ENCODE results near the gene PLEKHO2. TPM values are rescaled to one million over a fixed set of nuclear protein-coding genes. Genes with fewer than 3 reads are reported as not detected.

The PLEKHO2 gene
- total RNA-seq, 4 donors from 2014 or later: 41.5 to 103 (median 51.2) TPM

DNA sequence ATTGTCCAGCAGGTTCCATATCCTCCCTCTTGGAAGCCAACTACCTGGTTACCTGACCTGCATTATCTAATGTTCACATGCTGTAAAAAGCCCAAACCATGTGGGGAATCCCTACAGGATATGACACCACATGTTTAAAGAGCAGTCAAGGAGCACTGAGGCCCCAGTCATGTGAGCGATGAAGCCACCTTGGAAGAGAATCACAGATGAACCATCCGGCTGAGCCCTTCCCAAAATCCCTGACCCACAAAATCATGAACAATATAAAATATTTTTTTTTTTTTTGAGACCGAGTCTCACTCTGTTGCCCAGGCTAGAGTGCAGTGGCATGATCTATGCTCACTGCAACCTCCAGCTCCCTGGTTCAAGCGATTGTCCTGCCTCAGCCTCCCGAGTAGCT, 59.4 kb downstream of the PLEKHO2 start:
- 95% methylated on average over 5 of the region's 5 CpGs for WGBS

DNA sequence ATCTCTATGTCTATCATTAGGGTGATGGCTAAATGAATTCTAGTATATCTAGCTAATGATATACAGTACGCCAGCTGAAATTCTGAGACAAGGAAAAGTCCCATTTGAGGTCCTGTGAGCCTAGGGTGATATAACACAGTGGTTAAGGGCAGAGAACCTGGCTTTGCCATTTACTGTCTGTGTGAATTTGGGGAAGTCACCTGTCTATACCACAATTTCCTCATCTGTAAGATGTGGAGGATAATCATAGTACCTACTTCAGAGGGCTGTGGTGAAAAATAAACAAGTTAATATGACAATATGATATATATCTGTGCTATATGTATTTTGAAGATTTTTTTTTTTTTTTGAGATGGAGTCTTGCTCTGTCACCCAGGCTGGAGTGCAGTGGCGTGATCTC, 60.2 kb downstream of the PLEKHO2 start:
- H3K27ac ChIP-seq (replicated peaks in 1 of 4): no peak overlapping the region
- H3K4me1 ChIP-seq: peaks cover 15 to 31% (median 26%) of the 10 kb centered on the region in 4 donors

More for the DNA sequence above, 59.4 kb downstream of the PLEKHO2 start:
- Histone ChIP-seq H3K9me3 (peaks cover 8 to 14% (median 13%) of the 10 kb centered on the region in 4 donors), H3K36me3 (no peaks in the 10 kb centered on the region), H3K4me3 (no peak overlapping the region), H3K27me3 (no peaks in the 10 kb centered on the region), H3K4me1 (peaks cover 23 to 39% (median 33%) of the 10 kb centered on the region in 4 donors), H3K27ac (replicated peaks in 1 of 4) (no peak overlapping the region)
- TF ChIP-seq POLR2A (IDR thresholded peaks at IDR 0.05; ENCODE audit: low read depth) (no peak), POLR2AphosphoS5 (IDR thresholded peaks at IDR 0.05) (no peak), EP300 (IDR thresholded peaks at IDR 0.05) (no peak)
- TF ChIP-seq, protein P1, sequence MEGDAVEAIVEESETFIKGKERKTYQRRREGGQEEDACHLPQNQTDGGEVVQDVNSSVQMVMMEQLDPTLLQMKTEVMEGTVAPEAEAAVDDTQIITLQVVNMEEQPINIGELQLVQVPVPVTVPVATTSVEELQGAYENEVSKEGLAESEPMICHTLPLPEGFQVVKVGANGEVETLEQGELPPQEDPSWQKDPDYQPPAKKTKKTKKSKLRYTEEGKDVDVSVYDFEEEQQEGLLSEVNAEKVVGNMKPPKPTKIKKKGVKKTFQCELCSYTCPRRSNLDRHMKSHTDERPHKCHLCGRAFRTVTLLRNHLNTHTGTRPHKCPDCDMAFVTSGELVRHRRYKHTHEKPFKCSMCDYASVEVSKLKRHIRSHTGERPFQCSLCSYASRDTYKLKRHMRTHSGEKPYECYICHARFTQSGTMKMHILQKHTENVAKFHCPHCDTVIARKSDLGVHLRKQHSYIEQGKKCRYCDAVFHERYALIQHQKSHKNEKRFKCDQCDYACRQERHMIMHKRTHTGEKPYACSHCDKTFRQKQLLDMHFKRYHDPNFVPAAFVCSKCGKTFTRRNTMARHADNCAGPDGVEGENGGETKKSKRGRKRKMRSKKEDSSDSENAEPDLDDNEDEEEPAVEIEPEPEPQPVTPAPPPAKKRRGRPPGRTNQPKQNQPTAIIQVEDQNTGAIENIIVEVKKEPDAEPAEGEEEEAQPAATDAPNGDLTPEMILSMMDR (IDR thresholded peaks at IDR 0.05): no peak
- intact Hi-C loops (cut with DNase I): no loop called here
- DNase-seq (ENCODE audit: extremely low spot score): no peak

DNA sequence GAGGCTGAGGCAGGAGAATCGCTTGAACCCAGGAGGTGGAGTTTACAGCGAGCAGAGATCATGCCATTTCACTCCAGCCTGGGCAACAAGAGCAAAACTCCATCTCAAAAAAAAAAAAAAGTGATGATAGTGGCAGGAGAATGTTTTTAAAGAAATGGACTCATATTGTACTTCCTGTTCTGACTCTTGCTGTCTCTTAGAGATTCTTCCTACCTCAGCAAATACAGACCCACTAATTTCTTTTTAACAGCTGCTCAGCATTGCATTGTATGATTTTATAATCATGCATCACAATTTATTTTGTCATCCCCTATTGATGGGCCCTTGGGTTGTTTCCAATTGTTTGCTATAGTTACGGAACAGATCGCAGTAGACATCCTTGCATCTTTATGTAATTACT, 61.1 kb downstream of the PLEKHO2 start:
- H3K9me3 ChIP-seq: peaks cover 8 to 14% (median 13%) of the 10 kb centered on the region in 4 donors
- TF ChIP-seq EP300 (IDR thresholded peaks at IDR 0.05): no peak
- TF ChIP-seq, protein P1 (IDR thresholded peaks at IDR 0.05): no peak
- TF ChIP-seq POLR2AphosphoS5 (IDR thresholded peaks at IDR 0.05): no peak
- no peak for TF ChIP-seq POLR2A (IDR thresholded peaks at IDR 0.05; ENCODE audit: low read depth)
- no peak overlapping the region for H3K27ac ChIP-seq (replicated peaks in 1 of 4)
- no peaks in the 10 kb centered on the region for H3K36me3 ChIP-seq
- no peak for DNase-seq (ENCODE audit: extremely low spot score)
- WGBS: 91% methylated on average over 4 of the region's 4 CpGs
- H3K4me1 ChIP-seq: peaks cover 6 to 22% (median 16%) of the 10 kb centered on the region in 4 donors
- H3K4me3 ChIP-seq: no peak overlapping the region
- H3K27me3 ChIP-seq: no peaks in the 10 kb centered on the region
- intact Hi-C loops (cut with DNase I): no loop called here

More for the DNA sequence above, 60.2 kb downstream of the PLEKHO2 start:
- TF ChIP-seq POLR2A (IDR thresholded peaks at IDR 0.05; ENCODE audit: low read depth): no peak
- no peak for TF ChIP-seq POLR2AphosphoS5 (IDR thresholded peaks at IDR 0.05)
- TF ChIP-seq, protein P1 (IDR thresholded peaks at IDR 0.05): no peak
- TF ChIP-seq EP300 (IDR thresholded peaks at IDR 0.05): no peak
- 95% methylated on average over 2 of the region's 2 CpGs for WGBS
- DNase-seq (ENCODE audit: extremely low spot score): no peak
- H3K27me3 ChIP-seq: no peaks in the 10 kb centered on the region
- no peaks in the 10 kb centered on the region for H3K36me3 ChIP-seq
- H3K4me3 ChIP-seq: no peak overlapping the region
- intact Hi-C loops (cut with DNase I): no loop called here
- peaks cover 8 to 14% (median 13%) of the 10 kb centered on the region in 4 donors for H3K9me3 ChIP-seq

DNA sequence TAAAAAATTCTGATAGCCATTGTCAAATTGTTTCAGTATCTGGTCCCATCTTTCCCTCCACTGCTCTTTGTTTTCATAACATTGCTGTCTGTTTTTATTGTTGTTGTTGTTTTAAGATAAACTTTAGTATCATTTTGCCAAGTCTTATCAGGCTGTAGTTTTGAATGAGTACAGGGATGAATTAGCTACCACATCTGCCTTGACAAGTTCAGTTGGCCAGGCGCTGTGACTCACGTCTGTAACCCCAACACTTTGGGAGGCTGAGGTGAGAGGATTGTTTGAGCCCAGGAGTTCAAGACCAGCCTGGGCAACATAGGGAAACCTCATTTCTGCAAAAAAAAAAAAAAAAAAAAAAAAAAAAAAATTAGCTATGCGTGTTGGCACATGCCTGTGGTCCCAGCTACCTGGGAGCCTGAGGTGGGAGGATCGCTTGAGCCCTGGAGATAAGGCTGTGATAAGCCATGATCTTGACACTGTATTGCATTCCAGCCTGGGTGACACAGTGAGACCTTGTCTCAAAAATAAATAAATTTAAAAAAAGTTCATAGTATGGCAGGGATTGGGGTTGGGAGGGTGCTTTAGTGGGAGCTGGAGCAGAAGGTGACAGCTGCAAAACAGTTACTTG, 61.7 kb downstream of the PLEKHO2 start:
- TF ChIP-seq EP300 (IDR thresholded peaks at IDR 0.05): no peak
- TF ChIP-seq POLR2A (IDR thresholded peaks at IDR 0.05; ENCODE audit: low read depth): no peak
- 97% methylated on average over 4 of the region's 4 CpGs for WGBS
- Histone ChIP-seq H3K9me3 (peaks cover 8 to 14% (median 13%) of the 10 kb centered on the region in 4 donors), H3K4me1 (peaks cover 0 to 16% (median 11%) of the 10 kb centered on the region in 4 donors), H3K36me3 (no peaks in the 10 kb centered on the region), H3K27ac (replicated peaks in 1 of 4) (no peak overlapping the region), H3K27me3 (no peaks in the 10 kb centered on the region), H3K4me3 (no peak overlapping the region)
- intact Hi-C loops (cut with DNase I): no loop called here
- no peak for DNase-seq (ENCODE audit: extremely low spot score)

DNA sequence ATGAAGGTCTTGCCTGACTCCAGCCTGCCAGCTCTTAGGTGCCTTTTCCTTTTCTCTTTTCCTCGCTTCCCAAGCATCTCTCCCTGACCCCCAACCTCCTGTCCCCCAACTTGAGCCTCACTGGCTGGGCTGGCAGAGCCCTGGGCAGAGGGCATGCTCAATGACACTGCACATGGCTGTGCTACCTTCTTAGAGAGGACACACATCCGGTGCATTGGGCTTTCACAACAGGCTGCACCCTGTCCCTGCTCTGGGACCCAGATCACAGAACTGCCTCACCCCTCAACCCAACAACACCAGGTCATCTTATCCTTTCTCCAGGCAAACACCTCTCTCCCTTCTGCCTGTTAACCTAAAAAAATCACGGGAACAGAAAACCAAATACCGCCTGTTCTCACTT, 62.5 kb downstream of the PLEKHO2 start:
- Histone ChIP-seq H3K4me3 (no peak overlapping the region), H3K27ac (replicated peaks in 1 of 4) (no peak overlapping the region), H3K36me3 (no peaks in the 10 kb centered on the region), H3K4me1 (peaks cover 0 to 13% (median 11%) of the 10 kb centered on the region in 4 donors), H3K27me3 (no peaks in the 10 kb centered on the region), H3K9me3 (peaks cover 8 to 14% (median 13%) of the 10 kb centered on the region in 4 donors)
- 90% methylated on average over 4 of the region's 4 CpGs for WGBS
- no peak for DNase-seq (ENCODE audit: extremely low spot score)
- intact Hi-C loops (cut with DNase I): loop anchor here (2.0 kb wide), 1 partner anchor 173 kb away; no protein-coding TSS in a partner anchor
- TF ChIP-seq EP300 (IDR thresholded peaks at IDR 0.05) (no peak), POLR2AphosphoS5 (IDR thresholded peaks at IDR 0.05) (no peak), POLR2A (IDR thresholded peaks at IDR 0.05; ENCODE audit: low read depth) (no peak)
- TF ChIP-seq, protein P1 (IDR thresholded peaks at IDR 0.05): no peak

Data from esophagus muscularis mucosa (tissue), 4 donors.